IPS DF 6.9 (cell line): ENCODE results near the gene TSSC4.

ENCODE experiments used
- DNase-seq: peaks from one replicate; pipeline ENCODE4 v3.0.0-alpha.2; 2013; ENCODE audit warnings: low read depth, low spot score
- H3K27ac ChIP-seq: one replicate; pipeline ENCODE4 v1.5.1; 2013; ENCODE audit warnings: low read length, control low read depth
- H3K27me3 ChIP-seq: 2 replicates; pipeline ENCODE4 v1.6.1; 2013; ENCODE audit warnings: mild to moderate bottlenecking, low read length; ENCODE audit not compliant: control insufficient read depth, insufficient read depth
- H3K36me3 ChIP-seq: 2 replicates; pipeline ENCODE4 v1.6.1; 2013; ENCODE audit warnings: low read length; ENCODE audit not compliant: control insufficient read depth, insufficient read depth
- H3K4me1 ChIP-seq: 2 replicates; pipeline ENCODE4 v1.6.1; 2013; ENCODE audit warnings: low read length; ENCODE audit not compliant: control insufficient read depth, insufficient read depth
- H3K4me3 ChIP-seq: 2 replicates; pipeline ENCODE4 v1.5.1; 2013; ENCODE audit warnings: mild to moderate bottlenecking, low read length
- H3K9me3 ChIP-seq: 2 replicates; pipeline ENCODE4 v1.6.1; 2013; ENCODE audit warnings: low read length, inconsistent platforms; ENCODE audit not compliant: control insufficient read depth, insufficient read depth
- WGBS: extraction: QIAGEN DNeasy Blood & Tissue Kit; methylation state at CpG from one replicate; pipeline ENCODE4 v1.1.7; 2013; ENCODE audit warnings: mixed read lengths, missing lambda C conversion rate; ENCODE audit not compliant: insufficient read length, insufficient coverage; 5-methylcytosine and 5-hydroxymethylcytosine counted together

The TSSC4 gene

DNA sequence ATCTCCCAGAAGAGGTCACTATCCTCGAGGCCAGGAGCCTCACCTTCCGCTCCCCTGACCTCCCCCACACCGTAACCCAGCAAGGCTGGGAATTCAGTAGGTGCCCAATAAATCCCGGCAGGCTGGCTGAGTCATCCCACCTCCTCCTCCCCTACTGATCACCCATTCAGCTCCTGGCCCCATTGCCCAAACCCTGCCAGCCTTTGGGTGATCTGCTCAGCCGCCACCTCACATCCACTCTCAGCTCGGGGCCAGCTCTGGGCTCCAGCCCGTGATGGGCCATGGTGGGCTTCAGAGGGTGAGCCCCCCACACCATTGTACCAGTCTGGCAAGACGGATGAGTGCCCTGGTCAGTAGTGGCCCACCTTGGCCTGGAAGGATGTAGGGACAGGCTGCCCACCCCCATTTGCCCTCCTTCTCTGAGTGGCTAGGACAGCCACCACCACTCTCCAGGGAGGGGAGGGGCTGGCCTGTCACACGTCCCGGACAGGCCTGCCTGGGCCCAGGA lies 35.5 kb downstream of the TSSC4 start:
- H3K27me3 ChIP-seq, result no peaks in the 10 kb centered on the region; the same call in 1 of the 2 replicates
- DNase-seq, result no peak
- no peak overlapping the region for H3K27ac ChIP-seq
- H3K9me3 ChIP-seq, result no peaks in the 10 kb centered on the region
- H3K4me3 ChIP-seq, result no peak overlapping the region
- WGBS, result no CpG with 5 or more reads among the region's 10 CpGs
- H3K36me3 ChIP-seq, result no peaks in the 10 kb centered on the region; the same call in 1 of the 2 replicates
- no peaks in the 10 kb centered on the region for H3K4me1 ChIP-seq

DNA sequence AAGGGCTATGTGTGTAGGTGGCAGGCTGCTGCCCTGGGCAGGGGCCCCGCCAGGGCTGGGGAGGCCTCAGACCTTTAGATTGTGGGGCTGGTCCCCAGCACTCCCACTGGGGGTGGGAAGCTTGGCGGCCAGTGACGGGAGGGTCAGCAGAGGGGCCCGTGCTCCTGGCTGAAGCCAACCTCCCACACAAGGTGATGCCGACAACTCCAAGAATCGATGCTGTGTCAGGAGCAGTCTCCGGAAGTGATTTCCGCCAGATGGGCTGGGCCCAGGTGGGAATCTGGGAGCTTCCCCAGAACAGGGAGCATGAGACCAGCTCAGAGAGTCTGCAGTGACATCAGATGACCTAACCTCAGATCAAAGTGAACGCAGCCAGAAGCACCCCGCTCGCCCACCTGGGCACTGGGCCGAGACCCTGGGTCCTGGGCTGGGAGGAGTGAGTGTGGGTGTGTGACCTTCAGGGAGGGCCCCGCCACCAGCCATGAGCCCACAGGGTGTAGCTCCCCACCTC lies 36.0 kb downstream of the TSSC4 start:
- no peaks in the 10 kb centered on the region for H3K4me1 ChIP-seq
- no peaks in the 10 kb centered on the region; the same call in 1 of the 2 replicates for H3K27me3 ChIP-seq
- no CpG with 5 or more reads among the region's 13 CpGs for WGBS
- no peaks in the 10 kb centered on the region; the same call in 1 of the 2 replicates for H3K36me3 ChIP-seq
- DNase-seq, result no peak
- no peak overlapping the region for H3K27ac ChIP-seq
- no peaks in the 10 kb centered on the region for H3K9me3 ChIP-seq
- no peak overlapping the region for H3K4me3 ChIP-seq

DNA sequence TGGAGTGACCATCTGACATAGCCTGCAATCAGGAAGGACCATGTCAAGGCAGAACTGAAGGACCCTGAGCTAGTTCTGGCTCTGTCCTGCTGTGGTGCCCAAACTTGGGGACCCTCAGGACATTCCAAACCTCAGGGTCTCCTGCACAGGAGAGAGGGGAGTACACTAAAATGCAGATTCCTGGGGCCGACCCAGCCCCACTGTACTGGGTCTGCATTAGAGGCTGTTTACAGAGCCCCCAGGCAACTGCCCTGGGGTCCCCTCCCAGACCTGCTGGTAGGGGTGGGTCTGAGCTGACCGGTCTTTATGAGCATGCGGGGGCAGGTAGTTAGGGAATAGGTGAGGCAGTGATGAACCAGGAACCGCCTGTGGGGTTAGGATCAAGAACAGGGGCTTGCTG lies 37.0 kb downstream of the TSSC4 start:
- Histone ChIP-seq H3K27me3 (no peaks in the 10 kb centered on the region; the same call in 1 of the 2 replicates), H3K9me3 (no peaks in the 10 kb centered on the region), H3K4me1 (no peaks in the 10 kb centered on the region), H3K36me3 (no peaks in the 10 kb centered on the region; the same call in 1 of the 2 replicates), H3K4me3 (no peak overlapping the region), H3K27ac (no peak overlapping the region)
- no CpG with 5 or more reads among the region's 4 CpGs for WGBS
- no peak for DNase-seq

DNA sequence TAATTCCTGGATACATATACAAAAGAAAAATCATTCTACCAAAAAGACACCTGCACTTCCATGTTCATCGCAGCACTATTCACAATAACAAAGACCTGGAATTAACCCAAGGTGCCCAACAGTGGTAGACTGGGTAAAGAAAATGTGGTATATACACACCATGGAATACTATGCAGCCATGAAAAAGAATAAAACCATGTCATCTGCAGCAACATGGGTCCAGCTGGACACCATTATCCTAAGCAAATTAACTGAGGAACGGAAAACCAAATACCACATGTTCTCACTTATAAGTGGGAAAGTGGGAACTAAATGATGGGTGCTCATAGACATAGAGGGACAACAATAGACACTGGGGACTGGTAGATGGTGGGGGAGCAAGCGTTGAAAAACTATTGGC lies 39.3 kb downstream of the TSSC4 start:
- H3K4me3 ChIP-seq, result no peak overlapping the region
- H3K27ac ChIP-seq, result no peak overlapping the region
- peaks cover 6% of the 10 kb centered on the region; the same call in 1 of the 2 replicates for H3K27me3 ChIP-seq
- H3K9me3 ChIP-seq, result no peaks in the 10 kb centered on the region
- WGBS, result no CpG with 5 or more reads among the region's 3 CpGs
- H3K36me3 ChIP-seq, result no peaks in the 10 kb centered on the region
- H3K4me1 ChIP-seq, result no peaks in the 10 kb centered on the region
- no peak for DNase-seq

DNA sequence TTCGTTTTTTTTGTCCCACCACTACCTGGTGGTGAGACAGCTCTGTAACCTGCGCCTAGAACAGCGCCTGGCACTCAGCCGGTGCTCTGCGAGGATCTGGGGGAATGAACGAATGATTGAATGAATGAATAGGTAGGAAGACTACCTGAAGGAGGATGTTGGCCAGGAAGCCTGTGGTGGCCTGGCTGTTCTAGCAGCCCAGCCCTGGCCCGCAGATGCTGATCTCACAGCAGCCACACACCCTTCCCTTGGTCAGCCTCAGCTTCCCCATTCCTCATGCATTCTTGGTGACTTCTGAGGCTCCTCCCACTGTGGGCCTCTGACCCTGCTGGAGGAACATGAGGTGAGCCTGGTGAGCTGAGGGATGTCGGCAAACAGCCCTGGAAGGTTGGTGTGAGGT lies 40.1 kb downstream of the TSSC4 start:
- Histone ChIP-seq H3K9me3 (no peaks in the 10 kb centered on the region), H3K36me3 (no peaks in the 10 kb centered on the region), H3K27me3 (peaks cover 11% of the 10 kb centered on the region), H3K4me1 (no peaks in the 10 kb centered on the region), H3K4me3 (no peak overlapping the region), H3K27ac (no peak overlapping the region)
- no peak for DNase-seq
- WGBS, result no CpG with 5 or more reads among the region's 8 CpGs

DNA sequence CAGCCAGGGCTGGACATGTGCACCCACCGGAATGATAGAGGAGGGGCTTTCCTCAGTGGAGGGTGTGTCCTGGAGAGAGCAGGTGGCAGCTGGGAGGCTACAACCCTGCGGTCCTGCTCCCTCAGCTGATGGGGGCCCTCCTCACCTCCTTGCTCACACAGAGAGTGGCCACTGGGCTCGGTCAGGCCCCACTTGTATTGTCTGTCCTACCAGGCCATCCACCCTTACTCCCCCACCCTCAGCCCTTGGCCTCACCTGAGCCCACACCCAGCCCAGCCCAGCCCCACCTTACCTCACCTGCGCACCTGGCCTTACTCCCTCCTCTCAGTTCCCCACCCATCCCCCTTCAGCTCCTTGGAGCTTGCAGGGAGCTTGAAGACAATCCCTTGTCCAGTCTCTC lies 40.6 kb downstream of the TSSC4 start:
- no CpG with 5 or more reads among the region's 4 CpGs for WGBS
- no peak for DNase-seq
- peaks cover 16% of the 10 kb centered on the region for H3K27me3 ChIP-seq
- H3K27ac ChIP-seq, result no peak overlapping the region
- no peak overlapping the region for H3K4me3 ChIP-seq
- H3K36me3 ChIP-seq, result no peaks in the 10 kb centered on the region
- H3K4me1 ChIP-seq, result no peaks in the 10 kb centered on the region
- no peaks in the 10 kb centered on the region for H3K9me3 ChIP-seq

DNA sequence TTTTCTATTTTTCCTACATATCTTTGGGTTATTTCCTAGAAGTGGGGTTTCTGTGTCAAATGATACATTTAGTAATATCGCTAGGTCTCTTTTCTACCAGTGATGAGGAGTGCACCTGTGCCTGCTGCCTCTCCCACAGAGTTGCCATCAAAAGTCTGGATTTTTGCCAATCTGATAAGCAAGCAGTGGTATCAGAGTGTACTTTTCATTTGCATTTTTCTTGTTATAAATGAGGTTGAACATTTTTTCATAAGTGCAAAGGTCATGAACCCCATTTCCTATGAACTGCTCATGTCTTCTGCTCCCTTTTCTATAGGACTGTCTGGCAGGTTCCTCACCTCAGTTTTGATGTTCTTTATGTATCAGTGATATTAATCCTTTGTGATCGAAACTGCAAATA lies 42.0 kb downstream of the TSSC4 start:
- no CpG with 5 or more reads among the region's 2 CpGs for WGBS
- H3K27me3 ChIP-seq, result peaks cover 29% of the 10 kb centered on the region
- no peaks in the 10 kb centered on the region for H3K9me3 ChIP-seq
- H3K4me1 ChIP-seq, result no peaks in the 10 kb centered on the region
- no peak overlapping the region for H3K27ac ChIP-seq
- no peak overlapping the region for H3K4me3 ChIP-seq
- DNase-seq, result no peak
- H3K36me3 ChIP-seq, result no peaks in the 10 kb centered on the region

DNA sequence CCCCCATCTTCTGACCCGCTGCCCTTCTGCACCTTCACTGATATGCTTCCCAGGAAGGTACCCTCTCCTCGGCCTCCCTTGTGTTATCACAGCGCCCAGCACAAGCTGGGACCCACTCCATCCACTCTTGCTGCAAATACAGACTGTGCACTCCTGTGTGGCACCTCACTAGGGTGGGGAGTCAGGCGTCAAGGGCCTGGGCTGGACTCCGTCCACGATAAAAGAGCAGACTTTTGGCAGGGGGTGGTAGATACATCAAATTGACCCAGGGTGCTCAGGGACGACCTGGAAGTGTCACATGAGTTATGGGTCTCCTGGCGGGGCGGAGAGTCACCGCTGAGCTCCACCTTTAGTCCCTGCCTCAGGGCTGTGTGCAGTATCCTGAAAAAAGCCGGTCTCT lies 42.9 kb downstream of the TSSC4 start:
- Histone ChIP-seq H3K36me3 (no peaks in the 10 kb centered on the region), H3K9me3 (no peaks in the 10 kb centered on the region), H3K27me3 (peaks cover 30% of the 10 kb centered on the region), H3K27ac (no peak overlapping the region), H3K4me1 (no peaks in the 10 kb centered on the region), H3K4me3 (no peak overlapping the region)
- WGBS, result no CpG with 5 or more reads among the region's 11 CpGs
- no peak for DNase-seq

DNA sequence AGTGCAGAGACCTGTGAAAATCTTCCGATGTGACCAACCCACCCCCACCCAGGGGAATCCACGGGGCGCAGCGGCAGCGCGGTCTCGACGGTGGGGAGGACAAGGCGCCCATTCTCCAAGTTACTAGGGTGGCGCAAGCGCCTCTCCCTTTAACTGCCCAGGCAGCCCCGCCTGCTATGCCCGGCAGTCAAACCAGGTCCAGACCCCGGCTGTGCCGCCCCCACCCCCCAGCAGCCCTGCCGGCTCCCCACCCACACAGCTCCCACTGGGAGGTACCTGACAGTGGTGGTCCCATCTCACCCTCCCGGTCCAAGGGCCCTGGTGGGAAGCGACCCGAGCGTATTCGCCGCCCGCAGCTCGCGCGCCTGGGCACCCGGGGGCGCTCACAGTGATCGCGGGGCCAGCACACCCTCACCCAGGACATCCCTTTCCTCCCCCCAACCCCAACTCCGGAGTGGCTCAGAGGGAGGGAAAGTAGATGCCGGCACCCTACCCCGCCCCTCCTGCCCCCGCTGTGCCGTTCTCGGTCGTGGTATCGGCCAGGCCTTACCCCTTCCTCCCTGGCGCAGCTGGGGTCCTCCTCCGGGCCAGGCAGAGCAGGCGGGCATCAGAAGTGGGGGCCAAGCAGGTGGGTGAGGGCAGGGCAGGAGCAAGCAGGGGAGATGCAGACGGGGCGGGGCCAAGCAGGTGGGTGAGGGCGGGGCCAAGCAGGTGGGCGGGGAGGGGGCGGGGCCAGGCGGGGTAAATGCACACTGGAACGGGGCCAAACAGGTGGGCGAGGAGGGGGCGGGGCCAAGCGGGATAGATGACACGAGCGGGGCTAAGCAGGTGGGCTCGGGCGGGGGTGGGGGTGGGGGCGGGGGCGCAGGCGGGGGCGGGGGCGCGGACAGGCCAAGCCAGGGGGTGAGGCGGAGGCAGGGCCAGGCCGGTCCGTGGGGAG lies 43.6 kb downstream of the TSSC4 start, which contains the start of gene TRPM5:
TSS of gene TRPM5 (minus strand) at position 634 of the 940 bp plus-strand sequence. CDS start 21,478 bp downstream, outside the sequence.
- DNase-seq, result no peak
- H3K9me3 ChIP-seq, result no peaks in the 10 kb centered on the region
- H3K36me3 ChIP-seq, result no peaks in the 10 kb centered on the region
- H3K4me1 ChIP-seq, result no peaks in the 10 kb centered on the region
- no CpG with 5 or more reads among the region's 64 CpGs for WGBS
- peaks cover 30% of the 10 kb centered on the region for H3K27me3 ChIP-seq
- H3K27ac ChIP-seq, result no peak within 1 kb of the TSS
- H3K4me3 ChIP-seq, result peak within 1 kb of the TSS; percentile 44

DNA sequence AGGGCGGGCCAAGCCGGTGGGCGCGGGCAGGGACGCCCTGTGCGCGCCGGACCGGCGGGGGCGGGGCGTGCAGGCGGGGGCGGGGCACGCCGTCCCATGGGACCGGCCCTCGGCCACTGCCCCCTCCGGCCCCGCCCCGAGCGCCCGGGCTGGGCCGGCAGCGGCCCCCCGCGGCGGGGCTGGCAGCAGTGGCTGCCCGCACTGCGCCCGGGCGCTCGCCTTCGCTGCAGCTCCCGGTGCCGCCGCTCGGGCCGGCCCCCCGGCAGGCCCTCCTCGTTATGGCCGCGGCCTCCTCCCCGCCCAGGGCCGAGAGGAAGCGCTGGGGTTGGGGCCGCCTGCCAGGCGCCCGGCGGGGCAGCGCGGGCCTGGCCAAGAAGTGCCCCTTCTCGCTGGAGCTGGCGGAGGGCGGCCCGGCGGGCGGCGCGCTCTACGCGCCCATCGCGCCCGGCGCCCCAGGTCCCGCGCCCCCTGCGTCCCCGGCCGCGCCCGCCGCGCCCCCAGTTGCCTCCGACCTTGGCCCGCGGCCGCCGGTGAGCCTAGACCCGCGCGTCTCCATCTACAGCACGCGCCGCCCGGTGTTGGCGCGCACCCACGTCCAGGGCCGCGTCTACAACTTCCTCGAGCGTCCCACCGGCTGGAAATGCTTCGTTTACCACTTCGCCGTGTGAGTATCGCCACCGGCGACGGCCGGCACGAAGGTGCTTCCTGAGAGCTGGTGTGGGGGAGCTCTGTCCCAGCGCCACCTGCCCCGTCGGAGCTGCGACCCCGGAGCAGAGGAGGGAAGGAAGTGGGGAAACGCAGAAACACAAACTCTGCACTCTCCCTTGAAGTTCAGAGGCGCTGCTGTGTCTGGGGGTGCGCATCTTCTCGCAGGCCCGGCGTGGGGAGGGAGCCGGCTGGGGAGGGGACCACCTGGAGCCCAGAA lies 44.5 kb downstream of the TSSC4 start, which contains the start of gene KCNQ1:
TSS of gene KCNQ1 (plus strand) at position 188 of the 925 bp plus-strand sequence. CDS start at position 279, 91 bp downstream.
- Histone ChIP-seq H3K9me3 (no peaks in the 10 kb centered on the region), H3K4me3 (peak within 1 kb of the TSS; percentile 44), H3K36me3 (no peaks in the 10 kb centered on the region), H3K27ac (no peak within 1 kb of the TSS), H3K4me1 (no peaks in the 10 kb centered on the region), H3K27me3 (peaks cover 30% of the 10 kb centered on the region)
- no peak for DNase-seq
- no CpG with 5 or more reads among the region's 116 CpGs for WGBS
